ENCODE measurements around the gene KDM4B.

Gene KDM4B

DNA sequence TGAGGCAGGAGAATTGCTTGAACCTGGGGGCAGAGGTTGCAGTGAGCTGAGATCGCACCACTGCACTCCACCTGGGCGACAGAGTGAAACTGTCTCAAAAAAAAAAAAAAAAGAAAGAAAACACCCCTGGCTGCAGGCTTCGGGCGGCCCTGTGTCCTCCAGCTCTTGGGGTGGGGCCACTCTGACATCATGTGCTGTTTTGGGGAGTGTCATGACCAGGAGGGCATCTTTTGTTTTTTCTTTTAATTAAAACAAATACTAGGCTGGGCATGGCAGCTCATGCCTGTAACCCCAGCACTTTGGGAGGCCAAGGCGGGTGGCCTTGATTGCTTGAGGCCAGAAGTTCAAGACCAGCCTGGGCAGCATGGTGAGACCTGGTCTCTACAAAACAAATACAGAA lies 52.1 kb downstream of the KDM4B start:
- Histone ChIP-seq H3K9me3 (ENCODE audit: control insufficient read depth, insufficient read depth, low read length) (peaks cover 18% of the 10 kb centered on the region; the same call in 1 of the 2 replicates), H3K9me2 (replicated peaks; ENCODE audit: control insufficient read depth, low read length) (no peaks in the 10 kb centered on the region), H4K20me1 (ENCODE audit: control insufficient read depth, insufficient read depth, low read depth, low read length) (no peaks in the 10 kb centered on the region), H3K27me3 (ENCODE audit: control insufficient read depth, low read length) (no peaks in the 10 kb centered on the region), H3K36me3 (ENCODE audit: control insufficient read depth, low read length) (peaks cover 34% of the 10 kb centered on the region), H3K79me2 (ENCODE audit: control insufficient read depth, low read length) (peaks cover 39% of the 10 kb centered on the region), H3F3A (ENCODE audit: control insufficient read depth, insufficient read depth) (no peaks in the 10 kb centered on the region), H3K4me1 (ENCODE audit: control insufficient read depth, low read length) (no peaks in the 10 kb centered on the region), H3K4me3 (ENCODE audit: low read length) (no peak overlapping the region), H3K27ac (ENCODE audit: low read depth, low read length) (no peak overlapping the region), H3K4me2 (ENCODE audit: low read length) (no peak overlapping the region)
- TF ChIP-seq, protein P1, sequence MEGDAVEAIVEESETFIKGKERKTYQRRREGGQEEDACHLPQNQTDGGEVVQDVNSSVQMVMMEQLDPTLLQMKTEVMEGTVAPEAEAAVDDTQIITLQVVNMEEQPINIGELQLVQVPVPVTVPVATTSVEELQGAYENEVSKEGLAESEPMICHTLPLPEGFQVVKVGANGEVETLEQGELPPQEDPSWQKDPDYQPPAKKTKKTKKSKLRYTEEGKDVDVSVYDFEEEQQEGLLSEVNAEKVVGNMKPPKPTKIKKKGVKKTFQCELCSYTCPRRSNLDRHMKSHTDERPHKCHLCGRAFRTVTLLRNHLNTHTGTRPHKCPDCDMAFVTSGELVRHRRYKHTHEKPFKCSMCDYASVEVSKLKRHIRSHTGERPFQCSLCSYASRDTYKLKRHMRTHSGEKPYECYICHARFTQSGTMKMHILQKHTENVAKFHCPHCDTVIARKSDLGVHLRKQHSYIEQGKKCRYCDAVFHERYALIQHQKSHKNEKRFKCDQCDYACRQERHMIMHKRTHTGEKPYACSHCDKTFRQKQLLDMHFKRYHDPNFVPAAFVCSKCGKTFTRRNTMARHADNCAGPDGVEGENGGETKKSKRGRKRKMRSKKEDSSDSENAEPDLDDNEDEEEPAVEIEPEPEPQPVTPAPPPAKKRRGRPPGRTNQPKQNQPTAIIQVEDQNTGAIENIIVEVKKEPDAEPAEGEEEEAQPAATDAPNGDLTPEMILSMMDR (IDR thresholded peaks at IDR 0.05; ENCODE audit: low read depth, low read length, poor library complexity, severe bottlenecking) = no peak
- TF ChIP-seq EZH2phosphoT487 (IDR thresholded peaks at IDR 0.05; ENCODE audit: borderline replicate concordance, low read length) = no peak

- Histone ChIP-seq H3K27ac (ENCODE audit: low read depth, low read length) (no peak overlapping the region), H3K27me3 (ENCODE audit: control insufficient read depth, low read length) (no peaks in the 10 kb centered on the region), H3F3A (ENCODE audit: control insufficient read depth, insufficient read depth) (no peaks in the 10 kb centered on the region), H3K9me3 (ENCODE audit: control insufficient read depth, insufficient read depth, low read length) (peaks cover 18% of the 10 kb centered on the region; the same call in 1 of the 2 replicates), H3K4me1 (ENCODE audit: control insufficient read depth, low read length) (no peaks in the 10 kb centered on the region), H4K20me1 (ENCODE audit: control insufficient read depth, insufficient read depth, low read depth, low read length) (no peaks in the 10 kb centered on the region), H3K4me2 (ENCODE audit: low read length) (no peak overlapping the region), H3K4me3 (ENCODE audit: low read length) (no peak overlapping the region), H3K36me3 (ENCODE audit: control insufficient read depth, low read length) (peaks cover 22% of the 10 kb centered on the region), H3K79me2 (ENCODE audit: control insufficient read depth, low read length) (peaks cover 46% of the 10 kb centered on the region), H3K9me2 (replicated peaks; ENCODE audit: control insufficient read depth, low read length) (no peaks in the 10 kb centered on the region)
- TF ChIP-seq, protein P1 (IDR thresholded peaks at IDR 0.05; ENCODE audit: low read depth, low read length, poor library complexity, severe bottlenecking) = no peak
- TF ChIP-seq EZH2phosphoT487 (IDR thresholded peaks at IDR 0.05; ENCODE audit: borderline replicate concordance, low read length) = no peak
Measured at GRCh38 chr19:5022066-5022860, 53.4 kb downstream of the KDM4B start.

DNA sequence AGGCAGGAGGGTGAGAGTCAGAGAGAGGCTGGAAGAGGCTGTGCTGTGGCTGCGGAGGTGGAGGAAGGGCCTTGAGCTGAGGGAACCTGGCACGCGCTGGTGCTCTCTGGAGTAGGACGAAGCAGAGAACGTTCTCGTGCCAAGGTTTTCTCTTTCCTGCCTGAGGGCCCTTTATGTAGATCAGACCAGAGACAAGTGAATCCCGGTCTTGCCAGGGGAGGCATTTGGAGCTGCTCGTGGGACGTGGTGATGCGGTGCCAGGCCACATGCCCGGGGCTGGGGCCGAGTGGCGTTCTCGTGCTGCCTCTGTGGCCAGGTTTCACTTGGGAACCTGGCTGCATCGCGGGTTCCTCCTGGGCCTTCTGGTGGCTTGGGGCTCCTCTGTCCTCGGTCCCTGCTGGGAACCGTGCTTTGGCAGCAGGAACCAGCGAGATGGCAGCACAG lies 54.2 kb downstream of the KDM4B start:
- Histone ChIP-seq H3K9me3 (ENCODE audit: control insufficient read depth, insufficient read depth, low read length) (peaks cover 17% of the 10 kb centered on the region; the same call in 1 of the 2 replicates), H3K36me3 (ENCODE audit: control insufficient read depth, low read length) (peaks cover 19% of the 10 kb centered on the region), H3K4me3 (ENCODE audit: low read length) (no peak overlapping the region), H3K79me2 (ENCODE audit: control insufficient read depth, low read length) (peaks cover 52% of the 10 kb centered on the region), H3K4me1 (ENCODE audit: control insufficient read depth, low read length) (no peaks in the 10 kb centered on the region), H4K20me1 (ENCODE audit: control insufficient read depth, insufficient read depth, low read depth, low read length) (no peaks in the 10 kb centered on the region), H3K27me3 (ENCODE audit: control insufficient read depth, low read length) (no peaks in the 10 kb centered on the region), H3F3A (ENCODE audit: control insufficient read depth, insufficient read depth) (no peaks in the 10 kb centered on the region), H3K9me2 (replicated peaks; ENCODE audit: control insufficient read depth, low read length) (no peaks in the 10 kb centered on the region), H3K4me2 (ENCODE audit: low read length) (no peak overlapping the region), H3K27ac (ENCODE audit: low read depth, low read length) (no peak overlapping the region)
- no peak for TF ChIP-seq EZH2phosphoT487 (IDR thresholded peaks at IDR 0.05; ENCODE audit: borderline replicate concordance, low read length)
- TF ChIP-seq, protein P1 (IDR thresholded peaks at IDR 0.05; ENCODE audit: low read depth, low read length, poor library complexity, severe bottlenecking) = no peak
